Upper lobe of left lung (tissue), 4 donors: Measurements from ENCODE around the gene TLCD2.

Source experiments
- EP300 ChIP-seq, 4 donors: sonication (generic); formaldehyde crosslinking; IDR thresholded peaks; one replicate each; pipeline ENCODE4 v1.5.1; 2017; ENCODE audit warnings: antibody characterized with exemption in 4 of 4, control low read depth in 2 of 4
- POLR2A ChIP-seq, 4 donors: fragments of 450-650 bp; IDR thresholded peaks; one replicate each; pipeline ENCODE4 v1.5.1; 2016 to 2017; ENCODE audit warnings: antibody characterized with exemption in 4 of 4, mild to moderate bottlenecking in 2 of 4
- POLR2AphosphoS5 ChIP-seq, 2 donors: sonication (generic); formaldehyde crosslinking; IDR thresholded peaks; one replicate each; pipeline ENCODE4 v1.5.1; 2017; ENCODE audit warnings: antibody characterized with exemption in 2 of 2
- TF ChIP-seq, protein P1 (sequence below), 6 experiments: fragments of 450-650 bp in 4 of 6; fragments of 200-600 bp in 2 of 6; sonication (generic) in 2 of 6; IDR thresholded peaks; one replicate each; pipeline ENCODE4 v1.5.1; 2016 to 2019; ENCODE audit warnings: antibody characterized with exemption in 6 of 6

DNA sequence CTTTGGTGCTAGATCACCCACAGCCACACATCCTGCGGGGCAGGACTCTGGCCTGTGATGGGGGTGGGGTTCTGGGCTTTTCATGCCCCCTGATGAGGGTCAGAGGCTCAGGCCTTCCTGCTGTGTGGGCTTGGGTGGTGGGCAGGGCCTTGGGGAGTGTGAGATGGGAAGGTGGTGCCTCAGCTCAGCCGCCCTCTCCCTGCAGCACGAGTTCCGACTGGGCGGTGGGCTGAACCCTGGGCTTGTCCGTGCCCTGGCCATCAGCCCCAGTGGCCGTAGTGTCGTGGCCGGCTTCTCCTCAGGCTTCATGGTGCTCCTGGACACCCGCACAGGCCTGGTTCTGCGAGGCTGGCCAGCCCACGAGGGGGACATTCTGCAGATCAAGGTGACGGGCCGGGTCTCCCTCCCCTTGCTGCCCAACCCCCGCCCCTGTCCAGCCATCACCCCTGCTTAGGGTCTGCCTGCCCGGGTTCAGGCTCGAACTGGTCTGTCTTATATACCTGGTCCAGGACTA lies 25.7 kb upstream of the TLCD2 start:
- TF ChIP-seq, protein P1, sequence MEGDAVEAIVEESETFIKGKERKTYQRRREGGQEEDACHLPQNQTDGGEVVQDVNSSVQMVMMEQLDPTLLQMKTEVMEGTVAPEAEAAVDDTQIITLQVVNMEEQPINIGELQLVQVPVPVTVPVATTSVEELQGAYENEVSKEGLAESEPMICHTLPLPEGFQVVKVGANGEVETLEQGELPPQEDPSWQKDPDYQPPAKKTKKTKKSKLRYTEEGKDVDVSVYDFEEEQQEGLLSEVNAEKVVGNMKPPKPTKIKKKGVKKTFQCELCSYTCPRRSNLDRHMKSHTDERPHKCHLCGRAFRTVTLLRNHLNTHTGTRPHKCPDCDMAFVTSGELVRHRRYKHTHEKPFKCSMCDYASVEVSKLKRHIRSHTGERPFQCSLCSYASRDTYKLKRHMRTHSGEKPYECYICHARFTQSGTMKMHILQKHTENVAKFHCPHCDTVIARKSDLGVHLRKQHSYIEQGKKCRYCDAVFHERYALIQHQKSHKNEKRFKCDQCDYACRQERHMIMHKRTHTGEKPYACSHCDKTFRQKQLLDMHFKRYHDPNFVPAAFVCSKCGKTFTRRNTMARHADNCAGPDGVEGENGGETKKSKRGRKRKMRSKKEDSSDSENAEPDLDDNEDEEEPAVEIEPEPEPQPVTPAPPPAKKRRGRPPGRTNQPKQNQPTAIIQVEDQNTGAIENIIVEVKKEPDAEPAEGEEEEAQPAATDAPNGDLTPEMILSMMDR (IDR thresholded peaks at IDR 0.05), result no peak
- no peak for TF ChIP-seq POLR2AphosphoS5 (IDR thresholded peaks at IDR 0.05)
- no peak for TF ChIP-seq POLR2A (IDR thresholded peaks at IDR 0.05)
- TF ChIP-seq EP300 (IDR thresholded peaks at IDR 0.05), result no peak
